ENCODE measurements around the gene CIAO2B.
"Not testable (repeated sequence)": the region's sequence is repeated elsewhere in the genome, so short reads cannot be mapped to it uniquely, and the experiment has no call there.

Gene CIAO2B

DNA sequence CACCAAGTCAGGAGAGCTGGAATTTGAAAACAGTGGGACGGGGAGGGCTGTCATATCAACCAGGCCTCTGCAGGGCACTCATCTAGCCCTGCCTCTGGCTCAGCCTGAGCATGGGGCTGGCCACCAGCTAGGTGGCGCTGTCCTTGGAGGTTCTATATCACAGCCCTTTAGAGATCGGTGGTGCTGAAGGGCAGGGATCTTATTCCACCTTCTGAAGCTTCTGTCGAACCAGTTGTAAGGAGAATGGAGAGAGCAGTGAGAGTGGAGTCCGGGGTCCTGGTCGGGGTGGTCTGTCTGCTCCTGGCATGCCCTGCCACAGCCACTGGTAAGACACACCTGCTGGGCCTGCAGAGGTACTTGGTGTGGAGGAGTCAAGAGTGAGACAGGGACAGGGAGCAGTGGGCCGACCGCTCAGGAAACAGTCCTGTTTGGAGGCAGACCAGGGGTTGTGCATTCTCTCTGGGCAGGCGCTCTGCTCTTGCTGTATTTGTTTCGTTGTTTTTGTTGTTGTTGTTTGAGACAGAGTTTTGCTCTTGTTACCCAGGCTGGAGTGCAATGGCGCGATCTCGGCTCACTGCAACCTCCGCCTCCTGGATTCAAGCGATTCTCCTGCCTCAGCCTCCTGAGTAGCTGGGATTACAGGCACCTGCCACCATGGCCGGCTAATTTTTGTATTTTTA is 27.0 kb upstream of the CIAO2B start, which contains the start of gene CES3:
Gene CES3, plus strand, starts transcription at position 202 of the 680 bp plus-strand sequence. Its CDS starts 42 bp downstream, at position 244.
- Mint-ChIP-seq H3K27ac (no peak within 1 kb of the TSS), H3K4me3 (no peak within 1 kb of the TSS), H3K36me3 (no peaks in the 10 kb centered on the region), H3K27me3 (no peaks in the 10 kb centered on the region), H3K9me3 (no peaks in the 10 kb centered on the region), H3K4me1 (peaks cover 22% of the 10 kb centered on the region)

- H3K4me3 Mint-ChIP-seq, result no peak overlapping the region
- H3K36me3 Mint-ChIP-seq, result no peaks in the 10 kb centered on the region
- H3K4me1 Mint-ChIP-seq, result peaks cover 22% of the 10 kb centered on the region
- no peak overlapping the region for H3K27ac Mint-ChIP-seq
- no peaks in the 10 kb centered on the region for H3K9me3 Mint-ChIP-seq
- H3K27me3 Mint-ChIP-seq, result no peaks in the 10 kb centered on the region
Measured at GRCh38 chr16:66960270-66960669, 26.1 kb upstream of the CIAO2B start.

GRCh38 chr16:66959704-66960161 is 25.5 kb upstream of the CIAO2B start:
- no peaks in the 10 kb centered on the region for H3K9me3 Mint-ChIP-seq

GRCh38 chr16:66958857-66959703 is 24.9 kb upstream of the CIAO2B start:
- H3K9me3 Mint-ChIP-seq, result no peaks in the 10 kb centered on the region
- H3K4me1 Mint-ChIP-seq, result peaks cover 22% of the 10 kb centered on the region
- H3K4me3 Mint-ChIP-seq, result no peak overlapping the region
- H3K27me3 Mint-ChIP-seq, result peaks cover under 1% of the 10 kb centered on the region
- no peaks in the 10 kb centered on the region for H3K36me3 Mint-ChIP-seq
- no peak overlapping the region for H3K27ac Mint-ChIP-seq

More at GRCh38 chr16:66959704-66960161, 25.5 kb upstream of the CIAO2B start:
- H3K27ac Mint-ChIP-seq, result no peak overlapping the region
- H3K4me1 Mint-ChIP-seq, result peaks cover 22% of the 10 kb centered on the region
- no peak overlapping the region for H3K4me3 Mint-ChIP-seq
- no peaks in the 10 kb centered on the region for H3K27me3 Mint-ChIP-seq
- no peaks in the 10 kb centered on the region for H3K36me3 Mint-ChIP-seq

DNA sequence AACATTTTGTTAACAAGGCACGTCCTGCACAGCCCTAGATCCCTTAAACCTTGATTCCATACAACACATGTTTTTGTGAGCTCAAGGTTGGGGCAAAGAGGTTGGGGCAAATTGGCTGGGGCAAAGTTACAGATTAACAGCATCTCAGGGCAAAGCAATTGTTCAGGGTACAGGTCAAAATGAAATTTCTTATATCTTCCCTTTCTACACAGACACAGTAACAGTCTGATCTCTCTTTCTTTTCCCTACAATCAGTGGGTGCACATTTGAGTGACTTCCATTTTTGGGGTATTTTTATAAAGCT is 21.9 kb upstream of the CIAO2B start:
- not testable (repeated sequence) for H3K9me3 Mint-ChIP-seq, H3K36me3 Mint-ChIP-seq, H3K27ac Mint-ChIP-seq, H3K4me3 Mint-ChIP-seq
- Mint-ChIP-seq H3K4me1 (peaks cover 17% of the 10 kb centered on the region), H3K27me3 (peaks cover 17% of the 10 kb centered on the region)

- peaks cover 13% of the 10 kb centered on the region for H3K4me1 Mint-ChIP-seq
- not testable (repeated sequence) for H3K4me3 Mint-ChIP-seq, H3K9me3 Mint-ChIP-seq, H3K27ac Mint-ChIP-seq, H3K36me3 Mint-ChIP-seq
- peaks cover 18% of the 10 kb centered on the region for H3K27me3 Mint-ChIP-seq
Measured at GRCh38 chr16:66955363-66956153, 21.4 kb upstream of the CIAO2B start.

GRCh38 chr16:66954097-66954659 is 20.0 kb upstream of the CIAO2B start:
- Mint-ChIP-seq H3K9me3 (no peaks in the 10 kb centered on the region), H3K36me3 (no peaks in the 10 kb centered on the region), H3K4me3 (no peak overlapping the region), H3K4me1 (peaks cover 10% of the 10 kb centered on the region), H3K27ac (peak overlapping the region; percentile 78), H3K27me3 (peaks cover 28% of the 10 kb centered on the region)

- H3K9me3 Mint-ChIP-seq, result no peaks in the 10 kb centered on the region
Measured at GRCh38 chr16:66953462-66954096, 19.4 kb upstream of the CIAO2B start.

DNA sequence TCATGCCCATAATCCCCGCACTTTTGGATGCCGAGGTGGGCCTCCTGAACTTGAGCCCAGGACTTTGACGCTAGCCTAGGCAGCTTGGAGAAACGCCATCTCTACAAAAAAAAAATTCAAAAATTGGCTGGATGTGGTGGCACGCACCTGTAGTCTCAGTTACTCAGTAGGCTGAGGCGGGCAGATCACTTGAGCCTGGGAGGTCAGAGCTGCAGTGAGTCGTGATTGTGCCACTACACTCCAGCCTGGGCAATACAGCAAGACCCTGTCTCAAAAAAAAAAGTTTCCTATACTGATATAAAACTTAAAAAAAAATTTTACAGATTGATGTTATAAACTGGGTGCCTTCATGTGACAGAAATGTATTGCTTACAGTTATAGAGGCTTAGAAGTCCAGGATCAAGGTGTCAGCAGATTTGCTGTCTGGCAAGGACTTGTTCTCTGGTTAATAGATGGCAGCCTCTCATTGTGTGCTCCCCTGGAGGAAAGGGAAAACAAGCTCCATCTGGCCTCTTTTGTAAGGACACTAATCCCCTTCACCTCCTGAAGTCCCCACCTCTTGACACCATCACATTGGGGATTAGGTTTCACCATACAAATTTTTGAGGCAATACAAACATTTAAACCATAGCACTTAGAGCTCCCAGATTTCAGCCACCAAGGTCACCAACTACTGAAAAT is 18.4 kb upstream of the CIAO2B start:
- Mint-ChIP-seq H3K27me3 (peaks cover 30% of the 10 kb centered on the region), H3K4me3 (no peak overlapping the region), H3K9me3 (no peaks in the 10 kb centered on the region), H3K36me3 (no peaks in the 10 kb centered on the region), H3K27ac (no peak overlapping the region), H3K4me1 (peaks cover 10% of the 10 kb centered on the region)

More at GRCh38 chr16:66953462-66954096, 19.4 kb upstream of the CIAO2B start:
- H3K4me3 Mint-ChIP-seq, result no peak overlapping the region
- H3K27me3 Mint-ChIP-seq, result peaks cover 30% of the 10 kb centered on the region
- no peaks in the 10 kb centered on the region for H3K36me3 Mint-ChIP-seq
- peak overlapping the region; percentile 78 for H3K27ac Mint-ChIP-seq
- peaks cover 7% of the 10 kb centered on the region for H3K4me1 Mint-ChIP-seq

DNA sequence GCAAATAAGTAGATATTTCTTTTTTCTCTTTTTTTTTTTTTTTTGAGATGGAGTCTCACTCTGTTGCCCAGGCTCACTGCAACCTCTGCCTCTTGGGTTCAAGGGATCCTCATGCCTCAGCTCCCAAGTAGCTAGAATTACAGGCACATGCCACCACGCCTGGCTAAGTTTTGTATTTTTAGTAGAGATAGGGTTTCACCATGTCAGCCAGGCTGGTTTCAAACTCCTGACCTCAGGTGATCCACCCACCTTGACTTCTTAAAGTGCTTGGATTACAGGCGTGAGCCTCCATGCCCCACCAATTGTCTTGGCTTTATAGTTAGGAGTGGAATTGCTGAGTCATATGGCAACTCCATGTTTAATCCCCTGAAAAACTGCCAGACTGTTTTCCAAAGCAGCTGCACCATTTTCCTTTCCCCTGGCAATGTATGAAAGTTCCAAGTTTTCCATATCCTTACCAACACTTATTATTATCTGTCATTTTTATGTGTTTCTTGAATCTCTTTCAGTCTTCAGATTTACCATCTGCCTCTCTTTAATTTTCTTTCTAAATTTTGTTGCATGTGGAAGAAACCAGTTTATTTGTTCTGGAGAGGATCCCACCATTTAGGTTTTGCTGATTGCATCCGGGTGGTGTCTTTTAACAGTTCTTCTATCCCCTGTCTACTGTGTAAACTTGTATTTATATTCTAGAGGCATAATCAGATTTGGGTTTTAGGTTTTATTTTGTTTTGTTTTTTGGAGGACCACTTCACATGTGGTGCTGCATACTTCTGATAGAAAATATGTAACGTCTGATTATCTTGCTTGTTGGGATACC is 17.0 kb upstream of the CIAO2B start:
- Mint-ChIP-seq H3K36me3 (no peaks in the 10 kb centered on the region), H3K27ac (no peak overlapping the region), H3K4me3 (no peak overlapping the region), H3K9me3 (no peaks in the 10 kb centered on the region), H3K27me3 (peaks cover 30% of the 10 kb centered on the region), H3K4me1 (peaks cover 18% of the 10 kb centered on the region)

DNA sequence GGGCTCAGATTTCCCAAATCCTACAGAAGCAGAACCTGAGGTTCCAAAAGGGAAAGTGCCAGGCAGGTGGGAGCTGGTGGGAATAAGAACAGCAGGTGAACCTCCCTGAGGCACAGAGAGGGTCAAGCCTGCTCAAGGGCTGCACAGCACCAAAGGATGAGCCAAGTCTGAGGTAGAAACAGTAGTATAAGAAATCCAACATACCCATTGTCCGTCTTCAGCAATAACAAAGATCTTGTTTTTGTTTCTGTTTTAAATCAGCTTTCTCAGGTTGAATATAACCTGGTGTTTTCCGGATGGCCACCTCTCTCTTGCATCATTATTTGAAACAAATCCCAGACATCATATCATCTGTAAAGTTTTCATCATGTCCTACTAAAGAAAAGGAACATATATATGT is 16.2 kb upstream of the CIAO2B start:
- no peaks in the 10 kb centered on the region for H3K9me3 Mint-ChIP-seq
- H3K27me3 Mint-ChIP-seq, result peaks cover 30% of the 10 kb centered on the region
- H3K27ac Mint-ChIP-seq, result no peak overlapping the region
- H3K4me3 Mint-ChIP-seq, result no peak overlapping the region
- peaks cover 18% of the 10 kb centered on the region for H3K4me1 Mint-ChIP-seq
- H3K36me3 Mint-ChIP-seq, result no peaks in the 10 kb centered on the region

DNA sequence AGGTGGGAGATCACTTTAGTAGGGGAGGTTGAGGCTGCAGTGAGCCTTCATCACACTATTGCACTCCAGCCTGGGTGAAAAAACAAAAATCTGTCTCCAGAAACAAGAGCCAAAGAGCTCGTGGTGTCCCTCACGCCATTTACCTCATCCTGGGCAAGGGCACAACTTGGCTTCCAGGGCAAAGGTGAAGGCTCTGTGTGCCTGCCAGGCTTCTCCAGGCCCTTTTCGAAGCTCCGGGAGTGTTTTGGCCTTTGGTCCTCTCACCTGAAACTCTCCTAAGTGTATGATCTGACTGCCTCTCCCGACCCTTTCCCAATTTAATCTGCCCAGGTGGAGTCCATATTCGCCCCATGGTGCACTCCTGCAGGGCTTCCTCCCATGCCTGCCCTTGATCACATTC is 15.3 kb upstream of the CIAO2B start:
- peak overlapping the region; percentile 52 for H3K4me3 Mint-ChIP-seq
- peaks cover 18% of the 10 kb centered on the region for H3K4me1 Mint-ChIP-seq
- peak overlapping the region; percentile 41 for H3K27ac Mint-ChIP-seq
- H3K36me3 Mint-ChIP-seq, result no peaks in the 10 kb centered on the region
- H3K27me3 Mint-ChIP-seq, result peaks cover 30% of the 10 kb centered on the region
- no peaks in the 10 kb centered on the region for H3K9me3 Mint-ChIP-seq

DNA sequence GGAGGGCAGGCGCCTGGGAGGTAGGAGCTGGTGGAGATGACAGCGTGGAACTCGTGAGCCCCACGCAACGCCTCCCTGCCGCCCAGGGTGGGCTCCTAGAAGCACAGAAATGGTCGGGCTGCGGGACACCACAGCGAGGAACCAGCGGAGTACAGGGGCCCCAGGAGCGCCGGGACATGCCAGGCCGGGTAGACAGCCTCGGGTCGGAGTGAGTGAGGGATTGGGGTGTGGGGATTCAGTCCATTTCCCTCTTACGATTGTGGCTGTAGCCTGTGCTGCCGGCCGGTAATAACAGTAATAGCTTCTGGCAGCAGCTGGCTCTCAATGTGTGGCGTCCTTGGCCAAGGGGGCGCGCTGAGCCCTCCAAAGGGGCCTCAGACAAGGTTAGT is 14.6 kb upstream of the CIAO2B start:
- peak overlapping the region; percentile 87 for H3K4me3 Mint-ChIP-seq
- no peaks in the 10 kb centered on the region for H3K36me3 Mint-ChIP-seq
- H3K27ac Mint-ChIP-seq, result no peak overlapping the region

More for the DNA sequence above, 14.6 kb upstream of the CIAO2B start:
- H3K9me3 Mint-ChIP-seq, result no peaks in the 10 kb centered on the region
- peaks cover 28% of the 10 kb centered on the region for H3K27me3 Mint-ChIP-seq
- H3K4me1 Mint-ChIP-seq, result peaks cover 18% of the 10 kb centered on the region
